ENCODE data around the gene C1orf232. TPM values are rescaled to one million over a fixed set of nuclear protein-coding genes. Genes with fewer than 3 reads are reported as not detected.

The C1orf232 gene
- total and polyA plus RNA-seq, 2 donors (not counting 3 experiments of a cell fraction or from before 2014, with no cell fraction given), result not detected

GRCh38 chr1:26184883-26185282 lies 16.1 kb upstream of the C1orf232 start:
- Histone ChIP-seq H3K9ac (replicated peaks; ENCODE audit: extremely low read depth, insufficient read depth, low read length) (no peak overlapping the region), H3K79me2 (ENCODE audit: control insufficient read depth, insufficient read depth, low read length) (no peaks in the 10 kb centered on the region), H3K9me1 (replicated peaks; ENCODE audit: control insufficient read depth, extremely low read depth, insufficient read depth, low read length) (no peaks in the 10 kb centered on the region), H3K36me3 (ENCODE audit: control insufficient read depth in 2 of 2, extremely low read depth in 1 of 2, insufficient read depth in 2 of 2, low read length in 2 of 2) (no peaks in the 10 kb centered on the region), H3K4me3 (replicated peaks in 1 of 3; ENCODE audit: insufficient read depth in 1 of 3, low read depth in 1 of 3, low read length in 3 of 3) (no peak overlapping the region), H3K9me3 (replicated peaks; ENCODE audit: control insufficient read depth, insufficient read depth, low read length) (no peaks in the 10 kb centered on the region), H3K27ac (ENCODE audit: insufficient read depth, low read depth, low read length) (no peak overlapping the region), H4K20me1 (replicated peaks; ENCODE audit: control insufficient read depth, extremely low read depth, insufficient read depth, low read length) (no peaks in the 10 kb centered on the region), H3K27me3 (ENCODE audit: control insufficient read depth in 2 of 2, insufficient read depth in 2 of 2, low read length in 2 of 2) (no peaks in the 10 kb centered on the region), H2AFZ (ENCODE audit: low read depth, low read length) (no peak overlapping the region), H3K4me1 (ENCODE audit: control insufficient read depth, extremely low read depth, insufficient read depth, low read length) (no peaks in the 10 kb centered on the region), H3K4me2 (ENCODE audit: insufficient read depth, low read length) (no peak overlapping the region)
- ChIA-PET POLR2A (no interaction called here), CTCF (interaction anchor here (1.6 kb wide), 1 partner anchor 15 kb away, joined by 6 read pairs; the partner anchor contains the start of gene ZNF593)
- DNase-seq (ENCODE audit: low read depth, low spot score) (no peak), FAIRE-seq (no peak)
- dilution Hi-C loops (cut with MboI; ENCODE audit: extremely low pct_ligation_motif_present, low sequenced_read_pairs), result no loop called here
- BruUV-seq (replicated peaks), result no TSS peak
- TF ChIP-seq POLR2A (IDR thresholded peaks at IDR 0.05; ENCODE audit: low read depth, low read length) (no peak), EZH2 (IDR thresholded peaks at IDR 0.05; ENCODE audit: borderline replicate concordance, low read depth, low read length, severe bottlenecking) (no peak), JUN (IDR thresholded peaks at IDR 0.05; ENCODE audit: borderline replicate concordance, insufficient read depth, insufficient read length, low read depth) (no peak), CTCF (IDR thresholded peaks at IDR 0.05; ENCODE audit: extremely low read depth in 1 of 2, insufficient read depth in 1 of 2, low read depth in 1 of 2, low read length in 2 of 2) (no peak), MAX (IDR thresholded peaks at IDR 0.05; ENCODE audit: insufficient read depth, insufficient read length) (no peak), GATA2 (IDR thresholded peaks at IDR 0.05; ENCODE audit: insufficient read depth, insufficient read length, low read depth, low read length) (no peak), MYC (IDR thresholded peaks at IDR 0.05; ENCODE audit: low read depth, low read length) (no peak), FOS (IDR thresholded peaks at IDR 0.05; ENCODE audit: borderline replicate concordance, insufficient read depth, low read length) (no peak), POLR2AphosphoS5 (IDR thresholded peaks at IDR 0.05; ENCODE audit: insufficient read depth, low read depth, low read length) (no peak)
- intact Hi-C loops (cut with micrococcal nuclease), result no loop called here
